Measurements from ENCODE around the gene HAUS3.

Gene HAUS3

DNA sequence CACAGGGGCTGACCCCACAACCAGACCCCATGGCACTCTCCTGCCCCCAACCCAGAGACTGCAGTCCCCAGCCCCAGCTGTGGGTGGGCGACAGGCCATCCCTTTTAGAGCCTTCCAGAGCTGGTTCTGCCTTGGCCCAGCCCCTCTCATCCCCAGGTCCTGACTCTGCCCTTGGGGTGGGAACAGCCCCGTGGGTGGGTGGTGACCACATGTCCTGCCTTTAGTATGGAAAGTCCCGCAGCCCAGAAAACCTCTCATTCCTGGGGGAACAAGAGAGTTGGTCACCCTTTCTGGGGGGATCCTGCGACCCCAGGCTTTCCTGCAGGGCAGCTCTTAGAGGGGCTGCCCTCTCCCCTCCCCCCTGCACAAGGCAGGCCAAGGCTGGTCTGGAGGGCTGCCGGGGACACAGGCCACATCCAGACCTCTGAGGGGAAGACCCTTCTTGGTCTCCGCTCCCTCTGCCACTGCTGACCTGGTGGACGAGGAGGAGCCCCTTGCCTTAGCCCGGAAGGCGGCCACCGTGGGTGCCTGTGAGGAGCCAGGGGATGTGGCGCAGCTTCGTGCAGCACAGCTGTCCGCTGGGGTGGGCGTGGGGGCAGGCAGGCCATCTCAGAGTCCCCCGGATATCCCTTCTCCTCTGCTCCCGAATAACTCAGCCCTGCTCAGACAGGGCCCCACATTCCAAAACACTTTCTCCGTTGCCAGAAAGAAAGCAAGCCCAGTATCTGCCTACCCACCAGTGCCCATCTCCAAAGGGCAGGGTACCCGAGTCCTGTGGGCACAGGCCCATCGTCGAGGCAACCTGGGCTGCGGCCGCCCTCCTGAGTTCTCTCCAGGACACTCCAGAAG lies 26.7 kb upstream of the HAUS3 start:
- no peak overlapping the region for H2AFZ ChIP-seq (ENCODE audit: low read depth, low read length, severe bottlenecking)
- H3K9me3 ChIP-seq (ENCODE audit: insufficient read depth, low read length): no peaks in the 10 kb centered on the region
- no peak for TF ChIP-seq EZH2phosphoT487 (conservative IDR thresholded peaks at IDR 0.05; ENCODE audit: low read length)
- TF ChIP-seq, protein P1, sequence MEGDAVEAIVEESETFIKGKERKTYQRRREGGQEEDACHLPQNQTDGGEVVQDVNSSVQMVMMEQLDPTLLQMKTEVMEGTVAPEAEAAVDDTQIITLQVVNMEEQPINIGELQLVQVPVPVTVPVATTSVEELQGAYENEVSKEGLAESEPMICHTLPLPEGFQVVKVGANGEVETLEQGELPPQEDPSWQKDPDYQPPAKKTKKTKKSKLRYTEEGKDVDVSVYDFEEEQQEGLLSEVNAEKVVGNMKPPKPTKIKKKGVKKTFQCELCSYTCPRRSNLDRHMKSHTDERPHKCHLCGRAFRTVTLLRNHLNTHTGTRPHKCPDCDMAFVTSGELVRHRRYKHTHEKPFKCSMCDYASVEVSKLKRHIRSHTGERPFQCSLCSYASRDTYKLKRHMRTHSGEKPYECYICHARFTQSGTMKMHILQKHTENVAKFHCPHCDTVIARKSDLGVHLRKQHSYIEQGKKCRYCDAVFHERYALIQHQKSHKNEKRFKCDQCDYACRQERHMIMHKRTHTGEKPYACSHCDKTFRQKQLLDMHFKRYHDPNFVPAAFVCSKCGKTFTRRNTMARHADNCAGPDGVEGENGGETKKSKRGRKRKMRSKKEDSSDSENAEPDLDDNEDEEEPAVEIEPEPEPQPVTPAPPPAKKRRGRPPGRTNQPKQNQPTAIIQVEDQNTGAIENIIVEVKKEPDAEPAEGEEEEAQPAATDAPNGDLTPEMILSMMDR (IDR thresholded peaks at IDR 0.05; ENCODE audit: insufficient read depth, low read length, poor library complexity, severe bottlenecking): no peak
- no peaks in the 10 kb centered on the region for H3K9me2 ChIP-seq (replicated peaks; ENCODE audit: insufficient read depth, low read length)
- H3K4me2 ChIP-seq (ENCODE audit: low read depth, low read length, poor library complexity, severe bottlenecking): no peak overlapping the region
- H3K27ac ChIP-seq (ENCODE audit: low read depth, low read length): no peak overlapping the region
- H3K79me2 ChIP-seq (ENCODE audit: insufficient read depth, low read length): no peaks in the 10 kb centered on the region
- H3K36me3 ChIP-seq (ENCODE audit: low read length): no peaks in the 10 kb centered on the region
- H3K27me3 ChIP-seq (ENCODE audit: low read length): no peaks in the 10 kb centered on the region
- H3F3A ChIP-seq (ENCODE audit: insufficient read depth): no peaks in the 10 kb centered on the region
- H3K9ac ChIP-seq (ENCODE audit: low read length): no peak overlapping the region
- H4K20me1 ChIP-seq (ENCODE audit: low read depth, low read length): no peaks in the 10 kb centered on the region
- H3K4me3 ChIP-seq (ENCODE audit: insufficient read depth, low read length, poor library complexity, severe bottlenecking): no peak overlapping the region

DNA sequence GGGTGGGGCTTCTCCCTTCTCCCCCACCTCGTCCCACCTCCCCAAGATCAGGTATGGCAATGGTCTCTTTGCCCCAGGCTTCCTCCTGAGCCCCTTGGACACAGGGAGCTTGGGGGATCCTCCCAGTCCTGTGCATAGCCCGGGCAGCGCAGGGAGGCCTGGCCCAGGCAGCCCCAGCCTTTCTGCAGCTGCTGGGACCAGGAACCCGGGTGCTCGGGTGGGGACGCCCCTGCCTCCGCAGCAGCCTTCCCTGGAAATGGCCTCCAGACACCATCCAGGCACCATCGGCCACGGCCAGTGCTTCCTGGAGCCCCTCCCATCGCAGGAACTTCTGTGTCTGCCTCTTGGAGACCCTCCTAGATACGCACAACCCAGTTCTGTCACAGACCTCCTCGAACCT lies 25.9 kb upstream of the HAUS3 start:
- Histone ChIP-seq H3K27me3 (ENCODE audit: low read length) (no peaks in the 10 kb centered on the region), H2AFZ (ENCODE audit: low read depth, low read length, severe bottlenecking) (no peak overlapping the region), H4K20me1 (ENCODE audit: low read depth, low read length) (no peaks in the 10 kb centered on the region), H3K9me3 (ENCODE audit: insufficient read depth, low read length) (no peaks in the 10 kb centered on the region), H3K4me2 (ENCODE audit: low read depth, low read length, poor library complexity, severe bottlenecking) (no peak overlapping the region), H3K36me3 (ENCODE audit: low read length) (no peaks in the 10 kb centered on the region), H3K79me2 (ENCODE audit: insufficient read depth, low read length) (no peaks in the 10 kb centered on the region), H3K9ac (ENCODE audit: low read length) (no peak overlapping the region), H3K9me2 (replicated peaks; ENCODE audit: insufficient read depth, low read length) (no peaks in the 10 kb centered on the region), H3F3A (ENCODE audit: insufficient read depth) (no peaks in the 10 kb centered on the region), H3K4me3 (ENCODE audit: insufficient read depth, low read length, poor library complexity, severe bottlenecking) (no peak overlapping the region), H3K27ac (ENCODE audit: low read depth, low read length) (no peak overlapping the region)
- no peak for TF ChIP-seq EZH2phosphoT487 (conservative IDR thresholded peaks at IDR 0.05; ENCODE audit: low read length)
- TF ChIP-seq, protein P1 (IDR thresholded peaks at IDR 0.05; ENCODE audit: insufficient read depth, low read length, poor library complexity, severe bottlenecking): no peak

DNA sequence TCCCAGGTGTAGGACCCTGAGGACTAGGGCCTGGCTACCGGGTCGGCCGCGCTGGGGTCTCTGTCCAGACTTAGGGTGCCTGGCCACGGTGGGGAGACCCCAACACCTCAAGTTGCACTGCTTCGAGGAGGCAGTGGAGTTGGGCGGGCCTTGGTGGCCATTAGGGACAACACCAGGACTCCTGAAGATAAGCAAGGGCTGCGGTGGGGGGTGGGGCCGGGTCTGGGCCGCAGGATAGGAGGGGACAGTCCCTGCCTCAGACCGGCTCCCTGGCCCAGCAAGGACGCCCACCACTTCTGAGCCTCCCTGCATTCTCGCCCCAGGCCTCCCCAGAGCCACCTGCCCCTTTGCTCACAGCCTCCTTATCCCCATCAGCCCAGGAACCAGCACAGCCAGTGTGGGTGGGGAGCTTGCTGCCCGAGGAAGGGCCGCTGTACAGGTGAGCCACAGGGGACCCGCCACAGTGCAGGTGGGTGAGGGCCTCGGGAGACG lies 25.4 kb upstream of the HAUS3 start:
- Histone ChIP-seq H3K4me2 (ENCODE audit: low read depth, low read length, poor library complexity, severe bottlenecking) (no peak overlapping the region), H4K20me1 (ENCODE audit: low read depth, low read length) (no peaks in the 10 kb centered on the region), H3K27ac (ENCODE audit: low read depth, low read length) (no peak overlapping the region), H3K36me3 (ENCODE audit: low read length) (no peaks in the 10 kb centered on the region), H2AFZ (ENCODE audit: low read depth, low read length, severe bottlenecking) (no peak overlapping the region), H3K9me2 (replicated peaks; ENCODE audit: insufficient read depth, low read length) (no peaks in the 10 kb centered on the region), H3K9ac (ENCODE audit: low read length) (no peak overlapping the region), H3F3A (ENCODE audit: insufficient read depth) (no peaks in the 10 kb centered on the region), H3K79me2 (ENCODE audit: insufficient read depth, low read length) (no peaks in the 10 kb centered on the region), H3K27me3 (ENCODE audit: low read length) (no peaks in the 10 kb centered on the region), H3K4me3 (ENCODE audit: insufficient read depth, low read length, poor library complexity, severe bottlenecking) (no peak overlapping the region), H3K9me3 (ENCODE audit: insufficient read depth, low read length) (no peaks in the 10 kb centered on the region)
- no peak for TF ChIP-seq EZH2phosphoT487 (conservative IDR thresholded peaks at IDR 0.05; ENCODE audit: low read length)
- TF ChIP-seq, protein P1 (IDR thresholded peaks at IDR 0.05; ENCODE audit: insufficient read depth, low read length, poor library complexity, severe bottlenecking): no peak
